Stimulated activated CD4-positive, alpha-beta T cell treated with anti-CD3 and anti-CD28 coated beads, Interleukin-2, amount 100 ng/mL, for 4 hours (primary cell): ENCODE measurements around the gene PIK3C3.
"Not testable (repeated sequence)": the region's sequence is repeated elsewhere in the genome, so short reads cannot be mapped to it uniquely, and the experiment has no call there.

Experiments
- DNase-seq: peaks from one replicate; pipeline ENCODE4 v3.0.0-alpha.2; 2020; ENCODE audit warnings: low read depth

The PIK3C3 gene

GRCh38 chr18:42024131-42024530 is 69.1 kb downstream of the PIK3C3 start:
- no peak for DNase-seq

DNA sequence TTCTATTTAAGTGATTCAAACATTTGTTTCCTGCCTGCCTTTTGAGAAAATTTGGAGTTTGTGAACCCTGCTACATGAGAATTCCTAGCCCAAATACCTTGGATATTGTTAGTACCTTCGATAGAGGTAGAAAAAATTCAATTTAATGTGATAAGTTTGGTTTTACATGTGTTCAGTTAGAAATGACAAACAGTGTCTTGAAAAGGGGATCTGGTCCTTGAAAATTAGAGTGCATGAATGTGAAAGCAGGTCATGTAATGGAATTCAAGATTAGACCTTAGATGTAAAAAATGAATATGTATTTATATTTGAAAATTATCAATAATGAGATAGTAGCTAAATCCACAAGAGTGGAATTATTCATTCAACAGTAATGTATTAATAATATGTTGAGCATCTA is 70.5 kb downstream of the PIK3C3 start:
- no peak for DNase-seq

- no peak for DNase-seq
Observed at GRCh38 chr18:42025974-42026625, 71.1 kb downstream of the PIK3C3 start.

DNA sequence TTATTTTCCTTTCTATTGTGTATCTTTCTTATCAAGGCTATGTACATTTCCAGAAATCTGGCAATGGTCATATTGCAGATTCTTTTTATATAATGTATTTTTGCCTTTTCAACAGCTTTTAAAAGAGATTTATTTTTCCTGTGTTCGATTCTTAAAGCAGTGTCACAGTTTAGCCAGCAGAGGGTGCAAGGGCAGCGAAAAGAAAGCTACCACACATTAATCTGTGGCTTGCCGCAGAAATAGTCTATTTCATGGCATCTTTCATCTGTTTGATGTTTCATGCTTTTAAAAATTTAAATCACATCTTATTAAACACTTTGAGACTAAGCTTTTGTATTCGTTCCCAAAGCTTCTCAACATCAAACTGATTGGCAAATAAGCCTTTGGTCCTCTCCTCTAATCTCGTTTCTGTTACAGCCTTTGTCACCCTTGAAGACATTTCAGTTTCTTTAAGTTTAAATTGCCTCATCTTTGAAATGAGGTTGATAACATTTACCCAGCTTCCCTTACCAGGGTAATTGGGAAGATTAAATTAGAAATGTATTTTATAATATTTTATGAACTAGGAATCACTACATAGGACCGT is 73.3 kb downstream of the PIK3C3 start:
- DNase-seq, result peak; percentile 3

DNA sequence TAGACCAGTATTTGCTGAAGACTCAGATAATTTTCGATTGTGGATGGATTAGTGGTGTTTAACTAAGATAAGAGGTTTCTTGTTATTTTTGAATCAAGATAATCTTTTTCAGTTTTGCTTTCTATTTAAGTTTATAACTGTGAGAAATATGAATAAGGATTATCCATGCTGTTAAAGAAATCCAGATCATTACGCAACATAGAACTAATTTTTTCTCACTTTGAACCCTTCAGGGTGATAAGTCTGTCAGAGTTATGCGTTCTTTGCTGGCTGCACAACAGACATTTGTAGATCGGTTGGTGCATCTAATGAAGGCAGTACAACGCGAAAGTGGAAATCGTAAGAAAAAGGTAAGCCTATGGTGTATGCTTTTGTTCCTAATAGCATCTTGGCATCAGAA is 74.1 kb downstream of the PIK3C3 start:
- DNase-seq, result no peak

DNA sequence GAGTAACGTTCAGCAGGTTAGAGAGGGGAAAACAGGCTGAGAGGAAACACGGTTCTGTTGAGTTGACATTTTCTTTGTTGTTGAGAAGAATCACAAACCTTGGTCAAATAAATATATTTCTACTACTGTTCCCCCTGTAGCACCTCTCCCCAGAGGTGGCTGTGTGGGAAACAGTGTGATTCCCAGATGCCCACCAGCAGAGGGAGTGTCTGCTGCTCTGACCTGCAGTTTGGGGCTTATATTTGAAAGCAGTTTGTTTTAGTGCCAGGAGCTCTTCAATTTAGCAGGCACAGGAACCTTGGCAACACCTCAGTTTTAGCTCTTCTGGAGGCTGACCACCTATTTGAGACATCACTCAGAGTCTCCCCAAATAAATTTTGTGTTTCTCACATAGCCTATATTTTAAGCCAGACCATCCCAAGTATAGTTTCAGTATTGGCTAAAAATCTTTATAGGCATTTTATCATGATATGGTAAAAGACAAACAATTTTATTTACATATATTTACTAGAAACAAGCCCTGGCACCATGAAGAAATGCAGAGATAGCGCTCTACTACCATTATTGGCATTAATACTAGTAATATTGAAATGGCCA is 75.7 kb downstream of the PIK3C3 start:
- DNase-seq, result no peak

GRCh38 chr18:42032447-42032846 is 77.4 kb downstream of the PIK3C3 start:
- DNase-seq, result no peak

GRCh38 chr18:42033137-42033810 is 78.2 kb downstream of the PIK3C3 start:
- no peak for DNase-seq

GRCh38 chr18:42038936-42039335 is 83.9 kb downstream of the PIK3C3 start:
- DNase-seq, result no peak

GRCh38 chr18:42039396-42039795 is 84.4 kb downstream of the PIK3C3 start:
- no peak for DNase-seq

DNA sequence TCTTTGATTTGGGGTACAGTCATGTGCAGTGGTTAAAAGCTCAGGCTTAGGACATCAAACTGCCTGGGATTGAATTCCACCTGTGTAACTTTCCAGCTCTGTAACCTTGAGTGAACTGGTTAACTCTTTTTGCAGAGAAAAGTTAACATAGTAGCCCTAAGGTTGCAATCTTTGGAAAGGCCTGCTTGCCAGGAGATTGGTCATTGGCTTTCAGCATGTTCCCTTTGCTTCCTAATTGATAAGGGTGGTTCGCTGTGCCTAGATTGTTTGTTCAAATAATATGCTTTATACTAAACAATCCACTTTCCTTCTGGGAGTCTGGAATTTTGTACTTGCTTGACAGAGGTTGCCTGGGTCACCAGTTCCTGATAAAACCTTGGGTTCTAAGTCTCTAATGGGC is 86.8 kb downstream of the PIK3C3 start:
- no peak for DNase-seq

DNA sequence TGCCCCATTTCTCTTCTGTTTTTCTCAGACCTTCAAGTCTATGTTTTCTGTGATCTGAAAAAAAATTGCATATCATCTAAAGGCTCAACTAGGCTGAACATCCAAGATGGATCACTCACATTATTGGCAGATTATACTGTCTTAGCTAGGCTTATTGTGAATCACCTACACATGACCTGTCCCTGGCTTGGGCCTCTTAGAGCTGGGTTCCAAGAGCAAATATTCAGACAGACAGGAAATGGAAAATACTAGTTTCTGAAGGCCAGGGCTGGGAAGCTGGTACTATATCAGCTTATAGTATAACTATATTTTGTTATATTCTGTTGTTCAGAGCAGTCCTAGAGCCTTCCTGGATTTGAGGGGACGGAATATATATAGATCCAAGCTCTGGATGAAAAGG is 90.3 kb downstream of the PIK3C3 start:
- DNase-seq, result no peak

DNA sequence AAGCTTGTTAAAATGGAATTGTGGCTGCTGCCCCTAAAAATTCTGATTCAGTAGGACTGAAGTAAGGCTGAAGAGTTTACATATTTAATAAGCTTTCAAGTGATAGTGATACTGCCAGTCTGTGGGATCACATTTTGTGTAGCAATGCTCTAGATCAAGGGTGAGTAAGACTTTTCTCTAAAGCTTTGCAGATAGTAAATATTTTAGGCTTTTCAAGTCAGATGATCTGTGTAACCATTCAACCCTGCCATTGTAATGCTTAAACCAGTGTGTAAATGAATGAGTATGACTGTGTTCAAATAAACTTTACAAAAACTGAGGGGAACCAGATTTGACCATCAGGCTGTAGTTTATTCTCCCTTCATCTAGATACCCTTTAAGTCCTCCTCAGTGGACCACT is 92.7 kb downstream of the PIK3C3 start:
- no peak for DNase-seq

GRCh38 chr18:42048158-42048557 is 93.1 kb downstream of the PIK3C3 start:
- DNase-seq, result no peak

DNA sequence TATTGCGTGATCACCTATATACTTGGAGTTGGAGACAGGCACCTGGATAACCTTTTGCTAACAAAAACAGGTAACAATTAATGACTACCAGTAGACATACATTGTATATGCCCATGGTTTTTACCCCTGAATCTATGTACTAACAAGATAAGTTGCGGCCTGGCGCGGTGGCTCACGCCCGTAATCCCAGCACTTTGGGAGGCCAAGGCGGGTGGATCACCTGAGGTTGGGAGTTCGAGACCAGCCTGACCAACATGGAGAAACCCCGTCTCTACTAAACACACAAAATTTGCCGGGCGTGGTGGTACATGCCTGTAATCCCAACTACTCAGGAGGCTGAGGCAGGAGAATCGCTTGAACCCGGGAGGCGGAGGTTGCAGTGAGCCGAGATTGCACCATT is 94.5 kb downstream of the PIK3C3 start:
- DNase-seq, result not testable (repeated sequence)

- DNase-seq, result no peak
Observed at GRCh38 chr18:42051411-42051810, 96.4 kb downstream of the PIK3C3 start.

DNA sequence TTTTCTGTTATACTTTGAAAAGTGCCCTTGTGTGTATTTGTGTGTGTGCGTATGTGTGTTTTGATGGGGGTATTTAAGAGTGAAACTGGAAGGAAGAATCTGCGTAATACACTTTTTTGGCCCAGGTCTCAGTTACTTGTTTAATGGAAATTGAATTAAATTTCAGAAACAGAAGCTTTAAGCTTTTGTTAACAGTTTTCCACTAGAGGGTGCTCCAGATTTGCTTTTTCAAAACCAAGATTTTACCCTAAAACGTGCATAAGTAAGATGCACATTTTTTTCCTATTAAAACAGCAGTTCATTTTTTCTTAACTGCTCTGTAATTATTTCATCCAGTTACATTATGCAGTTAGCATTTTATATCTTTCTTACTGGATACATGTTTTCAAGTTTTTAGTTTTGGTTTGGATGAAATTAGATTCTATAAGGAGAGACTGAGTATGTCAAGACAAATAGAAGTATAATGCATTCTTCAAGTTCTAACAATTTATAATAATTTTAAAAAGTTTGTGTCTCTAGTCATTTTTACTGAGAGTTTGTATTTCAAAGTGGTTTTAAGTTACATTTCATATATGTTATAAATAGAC is 97.2 kb downstream of the PIK3C3 start:
- DNase-seq, result no peak

GRCh38 chr18:42053188-42053781 is 98.3 kb downstream of the PIK3C3 start:
- DNase-seq, result peak; percentile 39

GRCh38 chr18:42064109-42064508 is 109.1 kb downstream of the PIK3C3 start:
- no peak for DNase-seq

DNA sequence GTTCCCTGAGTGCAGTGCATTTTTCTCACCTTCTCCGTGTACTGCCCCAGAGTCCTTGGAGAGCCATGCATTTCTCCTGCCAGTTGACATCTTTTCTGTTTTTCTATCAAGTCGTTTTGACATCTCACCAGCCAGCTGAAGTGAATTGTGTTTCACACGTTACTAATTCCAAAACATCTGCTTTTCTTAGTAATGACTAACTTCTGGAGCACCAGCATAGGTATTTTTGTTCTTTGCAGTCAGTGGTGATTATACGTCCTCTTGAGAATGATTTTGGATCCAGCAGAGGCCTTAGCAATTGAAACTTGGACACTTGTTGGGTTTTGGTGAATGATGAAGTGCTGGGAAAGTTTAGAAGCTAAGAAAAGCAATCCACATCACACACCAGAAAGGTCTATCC is 112.5 kb downstream of the PIK3C3 start:
- no peak for DNase-seq

DNA sequence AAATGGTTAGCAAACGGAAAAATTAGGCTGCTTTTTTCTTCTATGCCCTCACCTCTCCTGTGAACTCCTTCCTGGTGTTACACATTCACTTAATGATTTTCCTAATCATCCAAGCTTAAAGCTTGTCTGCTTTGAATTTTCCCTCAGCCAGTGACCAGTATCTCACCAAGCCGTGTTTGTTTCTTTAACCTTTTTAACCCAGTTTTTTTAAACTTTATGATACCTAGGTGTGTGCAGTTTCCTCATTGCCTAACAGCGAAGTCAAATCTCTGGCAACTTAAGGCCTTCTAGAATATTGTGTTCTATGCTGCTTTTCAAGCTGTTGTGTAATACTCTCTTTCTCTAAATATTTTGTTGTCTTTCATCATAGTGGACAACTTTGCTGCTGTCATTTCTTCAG is 113.0 kb downstream of the PIK3C3 start:
- no peak for DNase-seq

DNA sequence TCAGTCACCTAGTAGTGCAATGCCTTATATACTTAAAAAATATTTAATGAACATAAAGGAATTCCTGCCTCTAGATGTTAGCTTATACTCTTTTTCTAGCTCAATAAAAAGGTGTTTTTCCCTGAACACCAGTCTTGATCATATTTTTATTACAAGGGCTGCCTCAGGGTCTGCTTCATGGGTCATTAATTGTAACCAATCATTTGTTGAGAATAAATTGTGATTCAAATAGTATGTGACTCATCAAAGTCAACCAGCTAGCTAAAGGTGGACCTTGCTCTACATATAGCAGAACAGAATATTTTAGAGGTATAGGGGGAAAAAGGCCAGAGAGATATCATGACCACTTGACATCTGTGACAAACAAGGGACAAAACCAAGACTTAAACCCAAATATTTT is 114.0 kb downstream of the PIK3C3 start:
- no peak for DNase-seq

DNA sequence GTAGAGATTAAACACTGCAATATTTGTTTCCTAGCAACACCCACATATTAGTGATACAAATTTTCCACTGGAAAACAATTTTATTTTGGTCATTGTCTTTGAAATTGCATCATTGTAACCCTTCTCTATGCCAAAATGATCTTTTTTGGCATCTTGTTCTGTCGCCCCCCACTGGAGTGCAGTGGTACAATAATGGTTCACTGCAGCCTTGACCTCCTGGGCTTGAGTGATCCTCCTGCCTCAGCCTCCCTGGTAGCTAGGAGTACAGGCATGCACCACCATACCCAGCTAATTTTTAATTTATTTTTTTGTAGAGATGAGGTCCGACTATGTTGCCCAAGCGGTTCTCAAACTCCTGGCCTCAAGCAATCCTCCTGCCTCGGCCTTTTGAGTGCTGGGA is 117.4 kb downstream of the PIK3C3 start:
- DNase-seq, result no peak
